ENCODE data around the gene PBLD. TPM values are rescaled to one million over a fixed set of nuclear protein-coding genes. Genes with fewer than 3 reads are reported as not detected.
"Not testable (repeated sequence)": the region's sequence is repeated elsewhere in the genome, so short reads cannot be mapped to it uniquely, and the experiment has no call there.

Gene PBLD
- polyA plus RNA-seq, 2 of the 4 experiments (the other 2 are of a cell fraction) = 1.8 to 4.2 TPM

DNA sequence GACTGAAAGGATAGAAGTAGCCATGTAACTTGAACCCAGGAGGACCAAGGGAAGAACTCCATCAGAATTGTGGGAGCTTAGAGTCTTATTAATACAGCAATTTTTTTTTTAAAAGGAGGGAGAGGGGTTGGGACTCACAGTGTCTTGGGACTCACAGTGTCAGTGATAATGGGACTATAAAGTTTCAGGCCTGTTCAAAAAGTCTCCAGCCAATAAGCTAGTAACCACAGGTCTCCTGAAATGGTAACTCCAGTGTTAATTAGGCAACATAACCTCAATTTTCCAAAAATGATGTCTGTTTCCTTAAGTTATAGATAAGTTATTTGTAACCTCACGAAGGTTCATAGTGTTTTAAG is 3.2 kb downstream of the PBLD start:
- ATAC-seq (no peak), FAIRE-seq (no peak), DNase-seq (ENCODE audit: low read depth in 1 of 2, low spot score in 1 of 2) (no peak)
- no peak overlapping the region for H3K4me3 ChIP-seq
- ChIA-PET CTCF (interaction anchor here (0.6 to 1.7 kb wide), 4 partner anchors 23 to 615 kb away, joined by 3 to 4 read pairs (median 4); no protein-coding TSS in a partner anchor), POLR2A (interaction anchor here (0.7 to 1.1 kb wide), 2 partner anchors 222 to 234 kb away, joined by 3 read pairs; no protein-coding TSS in a partner anchor)
- no peak overlapping the region; the same call in 2 of the 3 replicates for H3K4me2 ChIP-seq
- WGBS (ENCODE audit: missing lambda C conversion rate) = 89% methylated on average over 1 of the region's 1 CpG
- H3K27ac ChIP-seq = peak overlapping the region; percentile 77 to 80; a peak in 5 of 6 replicates
- H3K9me3 ChIP-seq = no peaks in the 10 kb centered on the region
- peaks cover 30% of the 10 kb centered on the region for H3K4me1 ChIP-seq
- TF ChIP-seq PBX3 (IDR thresholded peaks at IDR 0.05) (no peak), TFCP2L1 (CRISPR knock-in tag; IDR thresholded peaks at IDR 0.05) (no peak), FOSL2 (IDR thresholded peaks at IDR 0.05) (no peak), FOSL2 (CRISPR knock-in tag; IDR thresholded peaks at IDR 0.05) (no peak)

DNA sequence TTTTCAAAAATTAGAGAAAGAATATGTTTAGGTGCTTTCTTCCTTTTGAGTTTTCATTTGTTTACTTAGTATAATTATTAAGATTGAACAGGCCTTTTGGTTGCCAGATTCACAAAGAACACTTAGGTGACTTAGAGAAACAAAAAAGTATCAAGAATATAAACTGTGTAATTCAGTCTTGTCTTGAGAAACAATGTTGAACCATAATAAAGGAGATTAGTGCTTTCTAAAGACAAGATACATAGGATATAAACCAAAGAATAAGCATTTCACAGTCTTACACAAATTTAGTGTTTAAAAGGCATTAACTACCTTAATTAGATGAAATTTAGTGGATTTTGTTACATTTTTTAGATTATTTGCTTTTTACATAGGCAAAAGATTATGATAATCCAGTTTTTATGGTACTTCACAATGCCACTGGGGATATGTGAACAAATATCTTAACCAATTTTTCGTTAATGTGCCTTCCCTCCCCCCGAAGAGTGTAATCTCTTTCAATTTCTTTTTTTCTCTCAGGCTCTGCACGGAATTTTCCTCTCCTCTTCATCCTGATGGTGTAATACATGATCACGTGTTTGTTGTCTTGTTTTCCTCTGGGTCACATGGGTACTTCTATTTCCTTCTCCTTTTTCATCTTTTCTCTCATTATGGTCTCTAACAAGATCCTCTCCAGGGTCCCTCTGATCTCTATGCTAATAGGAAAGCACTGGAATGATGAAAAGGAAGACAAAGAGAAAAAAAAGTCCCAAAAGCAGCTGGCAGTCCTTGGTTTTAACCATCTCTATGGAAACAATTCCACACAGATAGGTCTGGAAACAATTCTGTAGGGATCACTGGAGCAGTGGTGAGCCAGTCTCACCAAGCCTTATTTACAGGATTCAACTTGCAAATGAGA is 4.6 kb downstream of the PBLD start:
- DNase-seq (ENCODE audit: low read depth in 1 of 2, low spot score in 1 of 2) (peak; percentile 62 to 73), FAIRE-seq (no peak), ATAC-seq (no peak)
- Histone ChIP-seq H3K9me3 (no peaks in the 10 kb centered on the region), H3K27ac (peak overlapping the region; percentile 77 to 80), H3K4me3 (peak overlapping the region; percentile 24; the same call in 2 of the 3 replicates), H3K4me2 (peak overlapping the region; percentile 88), H3K4me1 (peaks cover 30% of the 10 kb centered on the region)
- ChIA-PET CTCF (interaction anchor here (0.6 to 1.3 kb wide), 3 partner anchors 10 to 20 kb away, joined by 3 to 4 read pairs (median 3); no protein-coding TSS in a partner anchor), POLR2A (interaction anchor here (0.7 to 1.1 kb wide), 2 partner anchors 79 to 221 kb away, joined by 3 read pairs; partner anchors contain the start of gene RUFY2)
- 2% methylated on average over 4 of the region's 4 CpGs for WGBS (ENCODE audit: missing lambda C conversion rate)
- TF ChIP-seq MAX (IDR thresholded peaks at IDR 0.05) = peak; percentile 39
- TF ChIP-seq RCOR1 (IDR thresholded peaks at IDR 0.05; ENCODE audit: low read depth, low read length) = no peak
- peak; percentile 82 for TF ChIP-seq NPAS2 (CRISPR knock-in tag; IDR thresholded peaks at IDR 0.05; ENCODE audit: borderline replicate concordance)
- 0 out of 3 replicates have a peak, but pooled peaks have one; percentile 20 for TF ChIP-seq BCL3 (IDR thresholded peaks at IDR 0.05)
- TF ChIP-seq, protein P1, sequence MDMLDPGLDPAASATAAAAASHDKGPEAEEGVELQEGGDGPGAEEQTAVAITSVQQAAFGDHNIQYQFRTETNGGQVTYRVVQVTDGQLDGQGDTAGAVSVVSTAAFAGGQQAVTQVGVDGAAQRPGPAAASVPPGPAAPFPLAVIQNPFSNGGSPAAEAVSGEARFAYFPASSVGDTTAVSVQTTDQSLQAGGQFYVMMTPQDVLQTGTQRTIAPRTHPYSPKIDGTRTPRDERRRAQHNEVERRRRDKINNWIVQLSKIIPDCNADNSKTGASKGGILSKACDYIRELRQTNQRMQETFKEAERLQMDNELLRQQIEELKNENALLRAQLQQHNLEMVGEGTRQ (IDR thresholded peaks at IDR 0.05) = peak; percentile 98
- TF ChIP-seq RAD21 (conservative IDR thresholded peaks at IDR 0.05 in 1 of 2, IDR thresholded peaks at IDR 0.05 in 1 of 2) = no peak
- TF ChIP-seq CEBPB (IDR thresholded peaks at IDR 0.05) = peak; percentile 60 to 76

DNA sequence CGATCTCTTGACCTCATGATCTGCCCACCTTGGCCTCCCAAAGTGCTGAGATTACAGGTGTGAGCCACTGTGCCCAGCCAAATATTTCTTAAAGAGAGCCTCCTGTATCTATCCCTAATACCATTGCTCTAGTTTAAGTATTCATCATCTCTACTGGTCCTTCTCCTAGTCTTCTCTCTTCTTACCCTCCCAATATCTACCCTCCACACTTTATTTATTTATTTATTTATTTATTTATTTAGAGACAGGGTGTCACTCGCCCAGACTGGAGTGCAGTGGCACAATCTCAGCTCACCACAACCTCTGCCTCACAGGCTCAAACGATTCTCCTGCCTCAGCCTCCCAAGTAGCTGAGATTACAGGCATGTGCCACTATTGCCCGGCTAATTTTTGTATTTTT is 8.3 kb downstream of the PBLD start:
- 66% methylated on average over 4 of the region's 4 CpGs for WGBS (ENCODE audit: missing lambda C conversion rate)
- ATAC-seq; H3K4me3 ChIP-seq; H3K27ac ChIP-seq; H3K4me2 ChIP-seq; POLR2A ChIA-PET; FAIRE-seq; DNase-seq (ENCODE audit: low read depth in 1 of 2, low spot score in 1 of 2); H3K9me3 ChIP-seq: not testable (repeated sequence)
- H3K4me1 ChIP-seq = peaks cover 21% of the 10 kb centered on the region
- CTCF ChIA-PET = interaction anchor here (0.9 kb wide), 1 partner anchor 9 kb away, joined by 3 read pairs; no protein-coding TSS in a partner anchor

- 46% methylated on average over 1 of the region's 1 CpG for WGBS (ENCODE audit: missing lambda C conversion rate)
- no peak for ATAC-seq
- no peak for FAIRE-seq
- Histone ChIP-seq H3K4me2 (no peak overlapping the region), H3K27ac (no peak overlapping the region), H3K4me3 (no peak overlapping the region), H3K4me1 (no peaks in the 10 kb centered on the region), H3K9me3 (peaks cover 20% of the 10 kb centered on the region; the same call in 2 of the 3 replicates)
- ChIA-PET CTCF (interaction anchor here (0.6 to 1.4 kb wide), 5 partner anchors 9 to 106 kb away, joined by 3 to 6 read pairs (median 3); partner anchors contain the start of gene PBLD), POLR2A (no interaction called here)
- DNase-seq (ENCODE audit: low read depth in 1 of 2, low spot score in 1 of 2) = no peak
- TF ChIP-seq RCOR1 (IDR thresholded peaks at IDR 0.05; ENCODE audit: low read depth, low read length) (no peak), HEYL (CRISPR knock-in tag; IDR thresholded peaks at IDR 0.05) (no peak), FOSB (CRISPR knock-in tag; IDR thresholded peaks at IDR 0.05) (no peak), ZFP36 (IDR thresholded peaks at IDR 0.05; ENCODE audit: borderline replicate concordance, partially characterized antibody) (no peak), HES2 (IDR thresholded peaks at IDR 0.05) (no peak), KDM1A (IDR thresholded peaks at IDR 0.05; ENCODE audit: low read depth) (no peak), HDAC2 (IDR thresholded peaks at IDR 0.05) (no peak), EP300 (IDR thresholded peaks at IDR 0.05) (no peak), NR3C1 (IDR thresholded peaks at IDR 0.05) (no peak), ZNF302 (CRISPR knock-in tag; IDR thresholded peaks at IDR 0.05) (no peak), HOXA7 (CRISPR knock-in tag; IDR thresholded peaks at IDR 0.05) (no peak), GATA3 (IDR thresholded peaks at IDR 0.05; ENCODE audit: borderline replicate concordance) (no peak), HOXB13 (CRISPR knock-in tag; IDR thresholded peaks at IDR 0.05; ENCODE audit: low read depth) (no peak), RAD21 (conservative IDR thresholded peaks at IDR 0.05 in 1 of 2, IDR thresholded peaks at IDR 0.05 in 1 of 2) (no peak), PBX3 (IDR thresholded peaks at IDR 0.05) (no peak)
Measured at GRCh38 chr10:68318331-68319059, 14.2 kb downstream of the PBLD start.

Measured in A549 (cell line).